ENCODE results near the gene TSKU. TPM values are rescaled to one million over a fixed set of nuclear protein-coding genes. Genes with fewer than 3 reads are reported as not detected.

The TSKU gene
- total and polyA plus RNA-seq, 9 of the 15 experiments (the other 6 are each of a cell fraction or from before 2014, with no cell fraction given) = 0.60 to 11.9 (median 8.4) TPM

GRCh38 chr11:76782531-76783293, 444 bp upstream of the TSKU start (continued):
- 0 out of 4 replicates have a peak, but pooled peaks of 1 of the 2 experiments have one; percentile 13 for TF ChIP-seq TEAD1 (CRISPR knock-in tag; IDR thresholded peaks at IDR 0.05)
- TF ChIP-seq SRF (CRISPR knock-in tag; IDR thresholded peaks at IDR 0.05) = no peak
- no peak for TF ChIP-seq PTTG1 (tag; IDR thresholded peaks at IDR 0.05; ENCODE audit: low read depth)
- TF ChIP-seq SLC30A9 (CRISPR knock-in tag; IDR thresholded peaks at IDR 0.05) = no peak
- TF ChIP-seq MYBL2 (IDR thresholded peaks at IDR 0.05; ENCODE audit: low read depth) = no peak
- no peak for TF ChIP-seq MYBL2 (CRISPR knock-in tag; IDR thresholded peaks at IDR 0.05; ENCODE audit: borderline replicate concordance)
- no peak for TF ChIP-seq NFXL1 (CRISPR knock-in tag; IDR thresholded peaks at IDR 0.05)
- TF ChIP-seq THAP12 (CRISPR knock-in tag; IDR thresholded peaks at IDR 0.05) = no peak
- no peak for TF ChIP-seq BRD4 (IDR thresholded peaks at IDR 0.05)
- no peak for TF ChIP-seq FOXJ3 (CRISPR knock-in tag; IDR thresholded peaks at IDR 0.05)
- 0 out of 2 replicates have a peak, but pooled peaks have one; percentile 13 for TF ChIP-seq MEF2A (IDR thresholded peaks at IDR 0.05; ENCODE audit: control insufficient read depth, low read depth, low read length)
- peak; percentile 78 for TF ChIP-seq CTBP1 (IDR thresholded peaks at IDR 0.05; ENCODE audit: borderline replicate concordance)
- no peak for TF ChIP-seq ZNF121 (CRISPR knock-in tag; conservative IDR thresholded peaks at IDR 0.05)
- peak in 1 of 2 experiments; percentile 21; a peak in 1 of 4 replicates for TF ChIP-seq MNT (conservative IDR thresholded peaks at IDR 0.05)

All from K562 (cell line).